Nephron (organoid): Measurements from ENCODE around the gene PDZD2.
"Not testable (repeated sequence)": the region's sequence is repeated elsewhere in the genome, so short reads cannot be mapped to it uniquely, and the experiment has no call there.

ENCODE experiments used
- H3K27ac Mint-ChIP-seq, 3 experiments: 2 replicates each; pipeline ENCODE4 v1.8.0; 2020; ENCODE audit warnings: mixed read lengths in 3 of 3, mild to moderate bottlenecking in 2 of 3, moderate library complexity in 1 of 3
- H3K27me3 Mint-ChIP-seq: 2 replicates; pipeline ENCODE4 v1.8.0; 2021; ENCODE audit warnings: low read depth, mild to moderate bottlenecking, moderate library complexity, mixed read lengths
- H3K36me3 Mint-ChIP-seq: 2 replicates; pipeline ENCODE4 v1.8.0; 2020; ENCODE audit warnings: low read depth, mixed read lengths
- H3K4me1 Mint-ChIP-seq: 2 replicates; pipeline ENCODE4 v1.8.0; 2020; ENCODE audit warnings: mixed read lengths
- H3K4me3 Mint-ChIP-seq, 3 experiments: 2 replicates each; pipeline ENCODE4 v1.8.0; 2020; ENCODE audit warnings: mild to moderate bottlenecking in 3 of 3, mixed read lengths in 3 of 3, moderate library complexity in 2 of 3
- H3K9me3 Mint-ChIP-seq: 2 replicates; pipeline ENCODE4 v1.8.0; 2020; ENCODE audit warnings: mixed read lengths
- CTCF ChIP-seq, 3 experiments: fragments of 200-600 bp; sonication (generic); IDR thresholded peaks; one replicate each; pipeline ENCODE4 v1.5.0; 2021; ENCODE audit warnings: antibody characterized with exemption in 3 of 3; ENCODE audit not compliant: unreplicated experiment in 3 of 3

PDZD2 gene

GRCh38 chr5:31972558-31972957 is 333.6 kb downstream of the PDZD2 start:
- H3K4me3 Mint-ChIP-seq = no peak overlapping the region
- H3K4me1 Mint-ChIP-seq = peaks cover 6% of the 10 kb centered on the region
- no peak for TF ChIP-seq CTCF (IDR thresholded peaks at IDR 0.05; ENCODE audit: unreplicated experiment in 3 of 3)
- peaks cover 5% of the 10 kb centered on the region for H3K36me3 Mint-ChIP-seq
- H3K27ac Mint-ChIP-seq = no peak overlapping the region
- H3K9me3 Mint-ChIP-seq = peaks cover 2% of the 10 kb centered on the region
- H3K27me3 Mint-ChIP-seq = peaks cover 2% of the 10 kb centered on the region

- not testable (repeated sequence) for H3K27me3 Mint-ChIP-seq, H3K27ac Mint-ChIP-seq, H3K36me3 Mint-ChIP-seq, H3K9me3 Mint-ChIP-seq, H3K4me3 Mint-ChIP-seq
- H3K4me1 Mint-ChIP-seq = peaks cover 25% of the 10 kb centered on the region
Observed at GRCh38 chr5:31975189-31975612, 336.3 kb downstream of the PDZD2 start.

GRCh38 chr5:31976169-31976568 is 337.2 kb downstream of the PDZD2 start:
- Mint-ChIP-seq H3K27ac (no peak overlapping the region), H3K9me3 (peaks cover 2% of the 10 kb centered on the region), H3K4me3 (no peak overlapping the region), H3K4me1 (peaks cover 27% of the 10 kb centered on the region), H3K36me3 (no peaks in the 10 kb centered on the region), H3K27me3 (no peaks in the 10 kb centered on the region)
- TF ChIP-seq CTCF (IDR thresholded peaks at IDR 0.05; ENCODE audit: unreplicated experiment in 3 of 3) = no peak

GRCh38 chr5:31981361-31981945 is 342.5 kb downstream of the PDZD2 start:
- H3K9me3 Mint-ChIP-seq = no peaks in the 10 kb centered on the region
- no peaks in the 10 kb centered on the region for H3K36me3 Mint-ChIP-seq
- no peak for TF ChIP-seq CTCF (IDR thresholded peaks at IDR 0.05; ENCODE audit: unreplicated experiment in 3 of 3)
- H3K4me1 Mint-ChIP-seq = peaks cover 63% of the 10 kb centered on the region
- no peak overlapping the region for H3K27ac Mint-ChIP-seq
- peaks cover 5% of the 10 kb centered on the region for H3K27me3 Mint-ChIP-seq
- no peak overlapping the region for H3K4me3 Mint-ChIP-seq

- Mint-ChIP-seq H3K9me3 (no peaks in the 10 kb centered on the region), H3K4me3 (no peak overlapping the region), H3K4me1 (peaks cover 62% of the 10 kb centered on the region), H3K27me3 (peaks cover 5% of the 10 kb centered on the region), H3K27ac (no peak overlapping the region), H3K36me3 (no peaks in the 10 kb centered on the region)
- no peak for TF ChIP-seq CTCF (IDR thresholded peaks at IDR 0.05; ENCODE audit: unreplicated experiment in 3 of 3)
Observed at GRCh38 chr5:31982027-31982426, 343.1 kb downstream of the PDZD2 start.

GRCh38 chr5:31982621-31983020 is 343.7 kb downstream of the PDZD2 start:
- no peaks in the 10 kb centered on the region for H3K9me3 Mint-ChIP-seq

More at GRCh38 chr5:31982621-31983020, 343.7 kb downstream of the PDZD2 start:
- Mint-ChIP-seq H3K4me1 (peaks cover 56% of the 10 kb centered on the region), H3K36me3 (peaks cover 4% of the 10 kb centered on the region), H3K27ac (no peak overlapping the region), H3K4me3 (no peak overlapping the region), H3K27me3 (peaks cover 5% of the 10 kb centered on the region)
- no peak for TF ChIP-seq CTCF (IDR thresholded peaks at IDR 0.05; ENCODE audit: unreplicated experiment in 3 of 3)
